Natural killer cell (primary cell): Measurements from ENCODE around the gene PID1. TPM values are rescaled to one million over a fixed set of nuclear protein-coding genes. Genes with fewer than 3 reads are reported as not detected.

Experiments
- ATAC-seq, 3 donors: fragments of 150-1000 bp in 2 of 3; fragments of 200-7000 bp in 1 of 3; cut with Tn5 transposase; 1 replicate in 1 of 3; 2 replicates in 2 of 3; pipeline ENCODE4 v1.10.0; 2021; ENCODE audit warnings: mild to moderate bottlenecking in 2 of 3, moderate library complexity in 2 of 3
- DNase-seq, 2 donors: peaks; one replicate each; pipeline versions ENCODE4 v3.0.0 to v3.0.0-alpha.2; 2013 to 2021; ENCODE audit warnings: mixed read lengths in 1 of 2
- H3K27ac ChIP-seq: one replicate; pipeline ENCODE4 v1.5.1; 2013; ENCODE audit warnings: mild to moderate bottlenecking, low read length
- H3K27me3 ChIP-seq: one replicate; pipeline ENCODE4 v1.6.1; 2013; ENCODE audit warnings: low read length; ENCODE audit not compliant: control insufficient read depth, insufficient read depth
- H3K36me3 ChIP-seq: one replicate; pipeline ENCODE4 v1.6.1; 2013; ENCODE audit warnings: low read length; ENCODE audit not compliant: control insufficient read depth, insufficient read depth
- H3K4me1 ChIP-seq: one replicate; pipeline ENCODE4 v1.6.1; 2013; ENCODE audit warnings: low read length; ENCODE audit not compliant: control insufficient read depth, insufficient read depth
- H3K4me3 ChIP-seq: one replicate; pipeline ENCODE4 v1.5.1; 2013; ENCODE audit warnings: low read length
- H3K9me3 ChIP-seq: one replicate; pipeline ENCODE4 v1.6.1; 2013; ENCODE audit warnings: low read length; ENCODE audit not compliant: control insufficient read depth, insufficient read depth
- H3K27ac Mint-ChIP-seq, 2 donors: one replicate each; pipeline ENCODE4 v1.8.0; 2022; ENCODE audit warnings: mild to moderate bottlenecking in 2 of 2, mixed read lengths in 2 of 2, moderate library complexity in 1 of 2
- H3K27me3 Mint-ChIP-seq, 2 donors: one replicate each; pipeline ENCODE4 v1.8.0; 2022; ENCODE audit warnings: low read depth in 2 of 2, mixed read lengths in 2 of 2
- H3K36me3 Mint-ChIP-seq: one replicate; pipeline ENCODE4 v1.8.0; 2022; ENCODE audit warnings: mixed read lengths
- H3K4me1 Mint-ChIP-seq, 2 donors: one replicate each; pipeline ENCODE4 v1.8.0; 2022; ENCODE audit warnings: mixed read lengths in 2 of 2
- H3K4me3 Mint-ChIP-seq: one replicate; pipeline ENCODE4 v1.8.0; 2022; ENCODE audit warnings: mild to moderate bottlenecking, moderate library complexity, mixed read lengths
- H3K9me3 Mint-ChIP-seq, 2 donors: one replicate each; pipeline ENCODE4 v1.8.0; 2022; ENCODE audit warnings: mixed read lengths in 2 of 2
- CTCF ChIP-seq: fragments of 200-600 bp; IDR thresholded peaks from one replicate; pipeline ENCODE4 v1.8.0; 2022; ENCODE audit warnings: antibody characterized with exemption
- WGBS: methylation state at CpG from one replicate; pipeline ENCODE4 v1.1.7; 2013; ENCODE audit warnings: missing lambda C conversion rate; ENCODE audit not compliant: insufficient coverage; 5-methylcytosine and 5-hydroxymethylcytosine counted together
- intact Hi-C: fragments of 100-400 bp; cut with micrococcal nuclease; formaldehyde crosslinking; loops from one replicate; pipeline ENCODE4 v1.14.2; 2022
- total RNA-seq, 4 donors: library from RNA; stranded (reverse); fragments of 120-200 nt in 1 of 4; gene quantifications; one replicate each; pipeline versions ENCODE4 v1.2.3 to v1.2.4, GENCODE V29; 2013 to 2022

PID1 gene
- total RNA-seq, 3 donors from 2014 or later (not counting 1 experiment from before 2014, with no cell fraction given) = 0.56 to 3.0 (median 1.0) TPM

GRCh38 chr2:229178117-229178516, 93.0 kb downstream of the PID1 start:
- Mint-ChIP-seq H3K27me3 (no peaks in the 10 kb centered on the region), H3K36me3 (no peaks in the 10 kb centered on the region), H3K4me3 (no peak overlapping the region), H3K4me1 (no peaks in the 10 kb centered on the region), H3K27ac (no peak overlapping the region), H3K9me3 (peaks cover 6 to 8% of the 10 kb centered on the region in 2 donors)
- no peak for ATAC-seq
- H3K36me3 ChIP-seq = no peaks in the 10 kb centered on the region
- no peak overlapping the region for H3K27ac ChIP-seq
- H3K27me3 ChIP-seq = no peaks in the 10 kb centered on the region
- DNase-seq = no peak
- TF ChIP-seq CTCF = no peak
- H3K9me3 ChIP-seq = no peaks in the 10 kb centered on the region
- H3K4me1 ChIP-seq = no peaks in the 10 kb centered on the region
- intact Hi-C loops = no loop called here
- whole genome bisulfite sequencing = 89% methylated on average over 2 of the region's 3 CpGs
- H3K4me3 ChIP-seq = no peak overlapping the region

GRCh38 chr2:229176136-229176535, 95.0 kb downstream of the PID1 start:
- Histone ChIP-seq H3K4me1 (no peaks in the 10 kb centered on the region), H3K27ac (no peak overlapping the region), H3K4me3 (no peak overlapping the region), H3K9me3 (no peaks in the 10 kb centered on the region), H3K36me3 (no peaks in the 10 kb centered on the region), H3K27me3 (no peaks in the 10 kb centered on the region)
- H3K9me3 Mint-ChIP-seq = peaks cover 8% of the 10 kb centered on the region in 2 donors
- H3K4me1 Mint-ChIP-seq = no peaks in the 10 kb centered on the region
- H3K36me3 Mint-ChIP-seq = no peaks in the 10 kb centered on the region
- 53% methylated on average over 3 of the region's 3 CpGs for WGBS
- TF ChIP-seq CTCF = no peak
- H3K4me3 Mint-ChIP-seq = no peak overlapping the region
- no peak for DNase-seq
- intact Hi-C loops = no loop called here
- ATAC-seq = no peak
- no peak overlapping the region for H3K27ac Mint-ChIP-seq
- H3K27me3 Mint-ChIP-seq = no peaks in the 10 kb centered on the region

GRCh38 chr2:229175497-229175863, 95.6 kb downstream of the PID1 start:
- Mint-ChIP-seq H3K27me3 (no peaks in the 10 kb centered on the region), H3K9me3 (peaks cover 8% of the 10 kb centered on the region in 2 donors), H3K4me3 (no peak overlapping the region), H3K27ac (no peak overlapping the region), H3K36me3 (no peaks in the 10 kb centered on the region), H3K4me1 (no peaks in the 10 kb centered on the region)
- no peaks in the 10 kb centered on the region for H3K27me3 ChIP-seq
- H3K27ac ChIP-seq = no peak overlapping the region
- ATAC-seq (no peak), DNase-seq (no peak)
- no peaks in the 10 kb centered on the region for H3K9me3 ChIP-seq
- intact Hi-C loops = no loop called here
- WGBS = 100% methylated on average over 1 of the region's 1 CpG
- no peak for TF ChIP-seq CTCF
- no peak overlapping the region for H3K4me3 ChIP-seq
- H3K4me1 ChIP-seq = no peaks in the 10 kb centered on the region
- H3K36me3 ChIP-seq = no peaks in the 10 kb centered on the region

GRCh38 chr2:229174794-229175496, 96.1 kb downstream of the PID1 start:
- Mint-ChIP-seq H3K27me3 (no peaks in the 10 kb centered on the region), H3K4me1 (no peaks in the 10 kb centered on the region), H3K4me3 (no peak overlapping the region), H3K27ac (no peak overlapping the region), H3K9me3 (peaks cover 8% of the 10 kb centered on the region in 2 donors), H3K36me3 (no peaks in the 10 kb centered on the region)
- ATAC-seq (no peak), DNase-seq (no peak)
- Histone ChIP-seq H3K4me1 (no peaks in the 10 kb centered on the region), H3K4me3 (no peak overlapping the region), H3K9me3 (no peaks in the 10 kb centered on the region), H3K27me3 (no peaks in the 10 kb centered on the region), H3K36me3 (no peaks in the 10 kb centered on the region), H3K27ac (no peak overlapping the region)
- no peak for TF ChIP-seq CTCF
- WGBS = 74% methylated on average over 4 of the region's 4 CpGs
- intact Hi-C loops = no loop called here
